Memory B cell (primary cell): ENCODE results near the gene OGDH.

Experiments used
- ATAC-seq: fragments of 150-1000 bp; cut with Tn5 transposase; 2 replicates; pipeline ENCODE4 v1.10.0; 2021; ENCODE audit warnings: low read depth, mild to moderate bottlenecking, moderate library complexity
- DNase-seq, 2 donors: peaks; one replicate each; pipeline ENCODE4 v3.0.0; 2022; ENCODE audit warnings: low spot score in 2 of 2
- H3K27ac Mint-ChIP-seq: one replicate; pipeline ENCODE4 v1.8.0; 2022; ENCODE audit warnings: mild to moderate bottlenecking, moderate library complexity, mixed read lengths
- H3K27me3 Mint-ChIP-seq: one replicate; pipeline ENCODE4 v1.8.0; 2022; ENCODE audit warnings: mixed read lengths
- H3K36me3 Mint-ChIP-seq: one replicate; pipeline ENCODE4 v1.8.0; 2022; ENCODE audit warnings: mild to moderate bottlenecking, mixed read lengths
- H3K4me1 Mint-ChIP-seq: one replicate; pipeline ENCODE4 v1.8.0; 2022; ENCODE audit warnings: mixed read lengths
- H3K4me3 Mint-ChIP-seq: one replicate; pipeline ENCODE4 v1.8.0; 2022; ENCODE audit warnings: mild to moderate bottlenecking, moderate library complexity, mixed read lengths
- H3K9me3 Mint-ChIP-seq: one replicate; pipeline ENCODE4 v1.8.0; 2022; ENCODE audit warnings: mixed read lengths

Gene OGDH

GRCh38 chr7:44621034-44621749 lies 14.8 kb downstream of the OGDH start:
- H3K9me3 Mint-ChIP-seq, result no peaks in the 10 kb centered on the region
- peaks cover 39% of the 10 kb centered on the region for H3K4me1 Mint-ChIP-seq

GRCh38 chr7:44621750-44622103 lies 15.3 kb downstream of the OGDH start:
- no peak for ATAC-seq
- H3K27ac Mint-ChIP-seq, result peak overlapping the region; percentile 78
- DNase-seq, result no peak
- H3K4me1 Mint-ChIP-seq, result peaks cover 39% of the 10 kb centered on the region
- H3K9me3 Mint-ChIP-seq, result no peaks in the 10 kb centered on the region
- H3K27me3 Mint-ChIP-seq, result no peaks in the 10 kb centered on the region
- no peak overlapping the region for H3K4me3 Mint-ChIP-seq
- H3K36me3 Mint-ChIP-seq, result peaks cover 10% of the 10 kb centered on the region

More at GRCh38 chr7:44621034-44621749, 14.8 kb downstream of the OGDH start:
- Mint-ChIP-seq H3K27ac (peak overlapping the region; percentile 78), H3K36me3 (peaks cover 8% of the 10 kb centered on the region), H3K27me3 (no peaks in the 10 kb centered on the region), H3K4me3 (no peak overlapping the region)
- DNase-seq (no peak), ATAC-seq (no peak)

- Mint-ChIP-seq H3K36me3 (peaks cover 10% of the 10 kb centered on the region), H3K9me3 (no peaks in the 10 kb centered on the region), H3K27ac (peak overlapping the region; percentile 85), H3K27me3 (no peaks in the 10 kb centered on the region), H3K4me3 (peak overlapping the region; percentile 62), H3K4me1 (peaks cover 36% of the 10 kb centered on the region)
- peak; percentile 51 for ATAC-seq
- DNase-seq, result no peak
Observed at GRCh38 chr7:44622342-44623151, 16.1 kb downstream of the OGDH start.

- H3K4me3 Mint-ChIP-seq, result no peak overlapping the region
- H3K9me3 Mint-ChIP-seq, result no peaks in the 10 kb centered on the region
- H3K36me3 Mint-ChIP-seq, result peaks cover 8% of the 10 kb centered on the region
- peak overlapping the region; percentile 85 for H3K27ac Mint-ChIP-seq
- H3K27me3 Mint-ChIP-seq, result no peaks in the 10 kb centered on the region
- DNase-seq (no peak), ATAC-seq (no peak)
- peaks cover 29% of the 10 kb centered on the region for H3K4me1 Mint-ChIP-seq
Observed at GRCh38 chr7:44624318-44624717, 17.9 kb downstream of the OGDH start.

- ATAC-seq (no peak), DNase-seq (no peak)
- Mint-ChIP-seq H3K27ac (no peak overlapping the region), H3K36me3 (peaks cover 8% of the 10 kb centered on the region), H3K4me1 (peaks cover 37% of the 10 kb centered on the region), H3K9me3 (no peaks in the 10 kb centered on the region), H3K27me3 (no peaks in the 10 kb centered on the region), H3K4me3 (no peak overlapping the region)
Observed at GRCh38 chr7:44625526-44626471, 19.4 kb downstream of the OGDH start.

- H3K4me3 Mint-ChIP-seq, result no peak overlapping the region
- H3K36me3 Mint-ChIP-seq, result peaks cover 8% of the 10 kb centered on the region
- no peak overlapping the region for H3K27ac Mint-ChIP-seq
Observed at GRCh38 chr7:44626620-44627019, 20.2 kb downstream of the OGDH start.

GRCh38 chr7:44629829-44630522 lies 23.5 kb downstream of the OGDH start:
- H3K4me3 Mint-ChIP-seq, result peak overlapping the region; percentile 73
- H3K9me3 Mint-ChIP-seq, result no peaks in the 10 kb centered on the region
- no peaks in the 10 kb centered on the region for H3K27me3 Mint-ChIP-seq
- H3K36me3 Mint-ChIP-seq, result peaks cover 9% of the 10 kb centered on the region
- ATAC-seq, result peak; percentile 59
- peaks cover 40% of the 10 kb centered on the region for H3K4me1 Mint-ChIP-seq
- peak overlapping the region; percentile 91 for H3K27ac Mint-ChIP-seq
- DNase-seq, result peak; percentile 28 to 43

More at GRCh38 chr7:44626620-44627019, 20.2 kb downstream of the OGDH start:
- Mint-ChIP-seq H3K9me3 (no peaks in the 10 kb centered on the region), H3K27me3 (no peaks in the 10 kb centered on the region), H3K4me1 (peaks cover 38% of the 10 kb centered on the region)
- ATAC-seq, result no peak
- DNase-seq, result no peak

GRCh38 chr7:44630792-44631457 lies 24.5 kb downstream of the OGDH start:
- Mint-ChIP-seq H3K4me1 (peaks cover 45% of the 10 kb centered on the region), H3K27ac (peak overlapping the region; percentile 71), H3K27me3 (no peaks in the 10 kb centered on the region), H3K36me3 (peaks cover 9% of the 10 kb centered on the region), H3K4me3 (no peak overlapping the region), H3K9me3 (no peaks in the 10 kb centered on the region)
- ATAC-seq (no peak), DNase-seq (no peak)

GRCh38 chr7:44631458-44632115 lies 25.2 kb downstream of the OGDH start:
- peak overlapping the region; percentile 71 for H3K27ac Mint-ChIP-seq
- no peak for DNase-seq
- no peak for ATAC-seq
- H3K36me3 Mint-ChIP-seq, result peaks cover 5% of the 10 kb centered on the region
- H3K4me3 Mint-ChIP-seq, result peak overlapping the region; percentile 47
- H3K27me3 Mint-ChIP-seq, result no peaks in the 10 kb centered on the region
- H3K9me3 Mint-ChIP-seq, result no peaks in the 10 kb centered on the region
- peaks cover 52% of the 10 kb centered on the region for H3K4me1 Mint-ChIP-seq

- DNase-seq (no peak), ATAC-seq (no peak)
- Mint-ChIP-seq H3K9me3 (no peaks in the 10 kb centered on the region), H3K4me1 (peaks cover 55% of the 10 kb centered on the region), H3K4me3 (peak overlapping the region; percentile 47), H3K36me3 (peaks cover 5% of the 10 kb centered on the region), H3K27me3 (no peaks in the 10 kb centered on the region), H3K27ac (peak overlapping the region; percentile 99)
Observed at GRCh38 chr7:44632196-44632595, 25.8 kb downstream of the OGDH start.

- no peaks in the 10 kb centered on the region for H3K9me3 Mint-ChIP-seq
- H3K4me1 Mint-ChIP-seq, result peaks cover 64% of the 10 kb centered on the region
- H3K4me3 Mint-ChIP-seq, result peak overlapping the region; percentile 32
- peak overlapping the region; percentile 99 for H3K27ac Mint-ChIP-seq
- ATAC-seq (peak; percentile 78), DNase-seq (peak; percentile 56 to 73)
- H3K27me3 Mint-ChIP-seq, result no peaks in the 10 kb centered on the region
- peaks cover 5% of the 10 kb centered on the region for H3K36me3 Mint-ChIP-seq
Observed at GRCh38 chr7:44633254-44634186, 27.1 kb downstream of the OGDH start.
